ENCODE measurements around the gene UBE2M. TPM values are rescaled to one million over a fixed set of nuclear protein-coding genes. Genes with fewer than 3 reads are reported as not detected.
A peak's percentile ranks its signal among the peaks of the same experiment; 100 is the strongest.

UBE2M gene
- total RNA-seq, 1 experiment from 2014 or later, result 127 TPM

GRCh38 chr19:58559275-58560006, 1.0 kb upstream of the UBE2M start:
- TF ChIP-seq CTCF (conservative IDR thresholded peaks at IDR 0.05), result no peak
- WGBS (ENCODE audit: extremely low coverage, insufficient read length, low lambda C conversion rate), result no CpG with 5 or more reads among the region's 33 CpGs
- Histone ChIP-seq H3K56ac (ENCODE audit: insufficient read length, low read depth, low read length) (no peak overlapping the region), H3K4me1 (ENCODE audit: insufficient read depth, low read length) (no peaks in the 10 kb centered on the region), H3K9me3 (ENCODE audit: control insufficient read depth, low read depth, low read length) (no peaks in the 10 kb centered on the region), H3K14ac (ENCODE audit: insufficient read depth, low read length) (peak overlapping the region; percentile 85; the same call in 1 of the 2 replicates), H3K18ac (ENCODE audit: insufficient read length, low read depth, low read length) (peak overlapping the region; percentile 93), H3K23me2 (ENCODE audit: insufficient read length, low read depth, low read length, poor library complexity, severe bottlenecking) (peaks cover 7% of the 10 kb centered on the region), H3K4ac (ENCODE audit: low read depth, low read length) (no peak overlapping the region), H2BK15ac (ENCODE audit: low read depth, low read length) (no peak overlapping the region), H3K79me1 (ENCODE audit: insufficient read depth, low read depth, low read length, poor library complexity, severe bottlenecking) (no peaks in the 10 kb centered on the region), H3K23ac (ENCODE audit: insufficient read length, low read depth, low read length) (no peak overlapping the region), H4K8ac (replicated peaks; ENCODE audit: insufficient read length, low read depth, low read length) (no peak overlapping the region), H2AFZ (ENCODE audit: low read length) (no peak overlapping the region), H3K27ac (ENCODE audit: insufficient read length, low read depth, low read length) (peak overlapping the region; percentile 60), H3K27me3 (ENCODE audit: insufficient read depth, low read length) (no peaks in the 10 kb centered on the region), H2BK120ac (ENCODE audit: low read depth, low read length, poor library complexity, severe bottlenecking) (no peak overlapping the region), H4K20me1 (ENCODE audit: control insufficient read depth, insufficient read depth, insufficient read length) (no peaks in the 10 kb centered on the region), H4K5ac (ENCODE audit: insufficient read length, low read depth, low read length) (peak overlapping the region; percentile 2), H2AK5ac (ENCODE audit: insufficient read length, low read length) (no peak overlapping the region), H2BK5ac (ENCODE audit: insufficient read length, low read length) (peak overlapping the region; percentile 56), H2BK12ac (ENCODE audit: insufficient read length, low read depth, low read length) (no peak overlapping the region), H3K79me2 (ENCODE audit: insufficient read depth, low read length) (peaks cover 8% of the 10 kb centered on the region; the same call in 1 of the 2 replicates), H2BK20ac (ENCODE audit: low read depth, low read length, poor library complexity, severe bottlenecking) (no peak overlapping the region), H4K91ac (ENCODE audit: insufficient read length, low read depth, low read length) (no peak overlapping the region), H3K4me2 (ENCODE audit: insufficient read depth, insufficient read length, low read length) (peak overlapping the region; percentile 67), H3T11ph (ENCODE audit: low read length) (no peak overlapping the region), H3K9ac (ENCODE audit: extremely low read depth, insufficient read length, low read length) (peak overlapping the region; percentile 95)
- Mint-ChIP-seq H3K36me3 (ENCODE audit: insufficient read depth in 1 of 3, low read depth in 3 of 3) (peaks cover 16 to 41% (median 26%) of the 10 kb centered on the region in 3 experiments; a peak in 6 of 7 replicates), H3K4me3 (peak overlapping the region; percentile 96), H3K9me3 (no peaks in the 10 kb centered on the region; a peak in 1 of 5 replicates), H3K4me1 (peaks cover 14 to 33% of the 10 kb centered on the region in 2 experiments), H3K27ac (peak overlapping the region; percentile 100), H3K27me3 (ENCODE audit: low read depth) (peaks cover 1% of the 10 kb centered on the region; the same call in 1 of the 2 replicates)
- peak; percentile 95 for DNase-seq

Data from H9 (cell line).